Stimulated activated effector memory CD8-positive, alpha-beta T cell treated with anti-CD3 and anti-CD28 coated beads, Interleukin-12 subunit alpha, Interleukin-12 subunit beta, amount 100 ng/mL, for 72 hours (primary cell): ENCODE measurements around the gene MAP4.

Experiments
- ATAC-seq: fragments of 150-1000 bp; cut with Tn5 transposase; 2 replicates; pipeline ENCODE4 v1.10.0; 2021
- DNase-seq, 2 donors: peaks; one replicate each; pipeline ENCODE4 v3.0.0; 2021 to 2022; ENCODE audit warnings: low spot score in 2 of 2
- H3K27ac Mint-ChIP-seq: one replicate; pipeline ENCODE4 v1.8.0; 2022; ENCODE audit warnings: mild to moderate bottlenecking, mixed read lengths
- H3K36me3 Mint-ChIP-seq: one replicate; pipeline ENCODE4 v1.8.0; 2022; ENCODE audit warnings: mild to moderate bottlenecking, mixed read lengths
- H3K4me1 Mint-ChIP-seq: one replicate; pipeline ENCODE4 v1.8.0; 2022; ENCODE audit warnings: mixed read lengths
- H3K4me3 Mint-ChIP-seq: one replicate; pipeline ENCODE4 v1.8.0; 2022; ENCODE audit warnings: mild to moderate bottlenecking, mixed read lengths
- H3K9me3 Mint-ChIP-seq: one replicate; pipeline ENCODE4 v1.8.0; 2022; ENCODE audit warnings: mixed read lengths

The MAP4 gene

DNA sequence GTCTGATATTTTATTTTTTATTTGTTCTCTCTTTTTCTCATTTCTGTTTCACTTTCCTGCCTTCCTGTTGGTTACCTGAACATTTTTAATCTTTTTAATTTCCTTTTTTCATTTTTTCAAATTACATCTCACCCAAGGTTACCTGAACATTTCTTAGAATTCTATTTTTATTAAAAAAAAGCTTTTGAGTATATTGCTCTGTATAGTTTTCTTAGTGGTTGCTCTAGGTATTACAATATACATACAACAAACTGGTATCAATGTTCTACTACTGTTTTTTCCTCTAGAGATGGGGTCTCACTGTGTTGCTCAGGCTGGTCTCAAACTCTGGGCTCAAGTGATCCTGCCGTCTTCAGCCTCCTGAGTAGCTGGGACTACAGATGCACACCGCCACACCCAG, 133.9 kb downstream of the MAP4 start:
- Mint-ChIP-seq H3K4me1 (peaks cover 7% of the 10 kb centered on the region), H3K4me3 (no peak overlapping the region), H3K27ac (no peak overlapping the region), H3K9me3 (no peaks in the 10 kb centered on the region), H3K36me3 (peaks cover 46% of the 10 kb centered on the region)
- no peak for DNase-seq
- ATAC-seq: no peak

DNA sequence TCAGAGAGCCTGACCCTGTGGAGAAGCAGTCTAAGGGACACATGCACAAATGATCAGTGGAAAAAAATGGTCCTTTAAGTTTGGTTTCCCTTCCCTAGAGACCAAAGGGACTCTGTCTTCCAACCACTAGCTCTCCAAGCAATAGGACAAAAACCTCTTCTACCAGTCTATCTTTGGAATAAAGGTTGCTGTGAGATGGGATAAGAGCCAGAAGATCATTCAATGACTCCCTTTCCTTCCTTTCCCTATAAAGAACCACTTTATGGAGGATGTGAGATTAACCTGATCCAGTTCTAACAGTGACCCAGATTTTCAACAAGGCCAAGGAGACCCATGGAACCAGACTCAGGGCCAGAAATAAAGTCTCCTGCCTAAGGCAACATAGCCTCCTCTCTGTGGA, 138.5 kb downstream of the MAP4 start:
- ATAC-seq (no peak), DNase-seq (no peak)
- peaks cover 53% of the 10 kb centered on the region for H3K36me3 Mint-ChIP-seq
- peaks cover 10% of the 10 kb centered on the region for H3K4me1 Mint-ChIP-seq
- no peaks in the 10 kb centered on the region for H3K9me3 Mint-ChIP-seq
- peak overlapping the region; percentile 60 for H3K27ac Mint-ChIP-seq
- H3K4me3 Mint-ChIP-seq: no peak overlapping the region

GRCh38 chr3:47877290-47877689, 138.9 kb downstream of the MAP4 start:
- Mint-ChIP-seq H3K4me1 (peaks cover 10% of the 10 kb centered on the region), H3K4me3 (no peak overlapping the region), H3K27ac (peak overlapping the region; percentile 60), H3K36me3 (peaks cover 50% of the 10 kb centered on the region), H3K9me3 (no peaks in the 10 kb centered on the region)
- DNase-seq (no peak), ATAC-seq (no peak)

GRCh38 chr3:47874913-47875312, 141.3 kb downstream of the MAP4 start:
- ATAC-seq (no peak), DNase-seq (no peak)
- Mint-ChIP-seq H3K27ac (no peak overlapping the region), H3K9me3 (no peaks in the 10 kb centered on the region), H3K4me1 (peaks cover 10% of the 10 kb centered on the region), H3K4me3 (no peak overlapping the region), H3K36me3 (peaks cover 61% of the 10 kb centered on the region)

DNA sequence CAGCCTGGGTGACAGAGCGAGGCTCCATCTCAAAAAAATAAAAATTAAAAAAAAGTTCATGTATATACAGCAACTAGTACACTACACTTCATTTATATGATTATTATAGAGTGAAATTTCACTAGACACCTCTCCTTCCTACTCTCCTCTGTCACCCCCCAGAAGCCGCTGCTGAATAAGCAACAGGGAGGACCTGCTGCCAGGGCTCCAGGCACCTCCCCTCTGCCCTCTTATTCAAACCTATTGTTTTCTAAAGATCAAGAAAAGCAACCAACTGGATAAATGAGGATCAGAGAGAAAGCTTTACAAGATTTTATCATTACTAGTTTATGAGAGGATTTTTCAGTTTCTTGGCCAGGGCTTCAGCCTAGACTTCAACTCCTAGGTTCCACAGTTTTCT, 141.8 kb downstream of the MAP4 start:
- Mint-ChIP-seq H3K9me3 (no peaks in the 10 kb centered on the region), H3K4me3 (no peak overlapping the region), H3K27ac (no peak overlapping the region), H3K36me3 (peaks cover 66% of the 10 kb centered on the region), H3K4me1 (peaks cover 10% of the 10 kb centered on the region)
- no peak for DNase-seq
- ATAC-seq: no peak

DNA sequence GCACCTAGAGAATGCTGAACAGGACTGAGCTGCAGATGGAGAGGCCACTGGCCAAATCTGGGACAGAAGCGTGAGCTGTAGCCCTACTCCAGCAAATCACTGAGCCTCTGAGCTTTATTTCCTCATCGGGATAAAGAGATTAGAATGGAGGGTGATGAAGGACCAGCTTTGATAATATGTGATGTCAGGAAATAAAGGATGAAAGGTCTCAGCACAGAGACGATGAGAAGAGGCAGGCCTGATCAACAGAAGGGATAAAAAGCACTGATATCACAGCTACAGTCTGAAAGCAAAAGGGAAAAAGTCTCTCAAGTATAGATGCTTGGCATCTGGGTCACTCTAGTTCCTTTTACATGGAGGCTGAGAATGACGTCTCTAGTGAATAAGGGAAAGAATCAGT, 143.3 kb downstream of the MAP4 start:
- Mint-ChIP-seq H3K9me3 (no peaks in the 10 kb centered on the region), H3K4me3 (no peak overlapping the region), H3K27ac (peak overlapping the region; percentile 6), H3K4me1 (peaks cover 9% of the 10 kb centered on the region), H3K36me3 (peaks cover 76% of the 10 kb centered on the region)
- DNase-seq (no peak), ATAC-seq (no peak)

DNA sequence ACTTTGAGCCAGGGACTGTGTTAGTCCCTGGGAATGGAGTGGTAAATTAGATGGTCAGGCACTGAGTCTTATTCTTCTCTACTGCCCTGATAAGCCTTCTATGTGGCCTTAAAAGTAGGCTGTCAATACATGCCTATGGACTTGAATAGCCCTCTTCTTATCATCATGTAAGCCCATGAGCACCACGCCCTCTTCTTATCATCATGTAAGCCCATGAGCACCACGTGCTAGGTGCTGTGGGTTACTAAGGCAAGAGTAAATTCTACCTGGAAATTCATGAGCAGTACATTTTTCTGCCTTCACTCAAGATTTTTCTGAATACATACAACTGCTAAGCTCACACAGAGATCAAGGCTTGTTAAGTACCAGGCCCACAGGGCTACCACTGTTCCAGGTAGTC, 144.8 kb downstream of the MAP4 start:
- H3K27ac Mint-ChIP-seq: no peak overlapping the region
- H3K36me3 Mint-ChIP-seq: peaks cover 68% of the 10 kb centered on the region
- H3K4me1 Mint-ChIP-seq: no peaks in the 10 kb centered on the region
- ATAC-seq (no peak), DNase-seq (no peak)
- no peak overlapping the region for H3K4me3 Mint-ChIP-seq
- no peaks in the 10 kb centered on the region for H3K9me3 Mint-ChIP-seq

GRCh38 chr3:47870702-47871260, 145.4 kb downstream of the MAP4 start:
- Mint-ChIP-seq H3K4me3 (no peak overlapping the region), H3K36me3 (peaks cover 68% of the 10 kb centered on the region), H3K27ac (peak overlapping the region; percentile 52), H3K9me3 (no peaks in the 10 kb centered on the region), H3K4me1 (no peaks in the 10 kb centered on the region)
- ATAC-seq (no peak), DNase-seq (no peak)

DNA sequence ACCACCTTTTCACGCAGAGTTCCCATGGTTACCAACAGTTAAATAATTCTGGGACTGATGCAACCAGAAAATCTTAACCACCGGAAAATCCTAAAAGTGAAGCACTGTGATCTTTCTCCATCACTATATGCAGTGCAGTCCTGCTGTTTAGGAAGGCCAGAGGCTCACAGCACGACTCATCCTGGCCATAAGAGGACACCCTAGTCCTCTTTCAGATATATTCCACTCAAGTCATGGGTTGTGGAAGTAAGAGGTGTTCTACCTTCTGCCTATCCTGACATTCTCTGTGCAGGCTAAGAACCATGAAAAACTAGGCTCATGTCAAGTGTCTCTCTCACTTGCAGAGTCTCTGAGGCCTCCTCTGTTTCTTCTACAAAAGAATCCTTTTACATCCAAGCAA, 146.1 kb downstream of the MAP4 start:
- Mint-ChIP-seq H3K27ac (peak overlapping the region; percentile 52), H3K36me3 (peaks cover 68% of the 10 kb centered on the region), H3K9me3 (no peaks in the 10 kb centered on the region), H3K4me3 (no peak overlapping the region), H3K4me1 (no peaks in the 10 kb centered on the region)
- DNase-seq (no peak), ATAC-seq (no peak)

- no peak overlapping the region for H3K4me3 Mint-ChIP-seq
- peaks cover 62% of the 10 kb centered on the region for H3K36me3 Mint-ChIP-seq
- H3K27ac Mint-ChIP-seq: peak overlapping the region; percentile 12
- ATAC-seq (no peak), DNase-seq (no peak)
- H3K9me3 Mint-ChIP-seq: no peaks in the 10 kb centered on the region
- H3K4me1 Mint-ChIP-seq: no peaks in the 10 kb centered on the region
These were observed 147.9 kb downstream of the MAP4 start for GRCh38 chr3:47868306-47868705.

GRCh38 chr3:47867451-47868044, 148.7 kb downstream of the MAP4 start:
- Mint-ChIP-seq H3K9me3 (no peaks in the 10 kb centered on the region), H3K36me3 (peaks cover 63% of the 10 kb centered on the region), H3K27ac (peak overlapping the region; percentile 63), H3K4me3 (no peak overlapping the region), H3K4me1 (no peaks in the 10 kb centered on the region)
- ATAC-seq: no peak
- DNase-seq: no peak

DNA sequence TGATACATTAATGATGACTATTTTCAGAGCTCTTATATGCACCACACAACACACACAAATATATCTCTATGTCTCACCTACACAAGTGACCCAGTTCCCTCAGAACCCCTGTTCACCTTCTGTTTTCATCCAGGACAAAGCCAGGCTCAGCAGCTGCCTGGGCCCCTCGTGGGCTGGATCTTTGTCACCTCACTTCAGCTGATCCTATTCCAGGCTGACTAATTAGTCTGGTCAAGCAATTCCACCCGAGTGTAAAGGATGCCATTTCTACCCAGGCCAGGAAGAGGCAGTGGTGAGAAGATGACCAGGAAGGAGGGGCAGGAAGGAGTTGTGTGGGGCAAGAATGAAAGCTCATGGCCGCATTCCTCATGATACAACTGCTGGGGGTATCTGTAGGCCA, 151.0 kb downstream of the MAP4 start:
- Mint-ChIP-seq H3K9me3 (no peaks in the 10 kb centered on the region), H3K4me1 (no peaks in the 10 kb centered on the region), H3K4me3 (no peak overlapping the region), H3K27ac (no peak overlapping the region), H3K36me3 (peaks cover 71% of the 10 kb centered on the region)
- DNase-seq: no peak
- ATAC-seq: no peak

- peak overlapping the region; percentile 45 for H3K27ac Mint-ChIP-seq
- no peak overlapping the region for H3K4me3 Mint-ChIP-seq
- no peak for DNase-seq
- H3K9me3 Mint-ChIP-seq: no peaks in the 10 kb centered on the region
- H3K36me3 Mint-ChIP-seq: peaks cover 55% of the 10 kb centered on the region
- H3K4me1 Mint-ChIP-seq: no peaks in the 10 kb centered on the region
- ATAC-seq: no peak
These were observed 152.7 kb downstream of the MAP4 start for GRCh38 chr3:47863391-47864128.

- H3K4me3 Mint-ChIP-seq: no peak overlapping the region
- peak overlapping the region; percentile 33 for H3K27ac Mint-ChIP-seq
- H3K9me3 Mint-ChIP-seq: no peaks in the 10 kb centered on the region
- H3K36me3 Mint-ChIP-seq: peaks cover 61% of the 10 kb centered on the region
- H3K4me1 Mint-ChIP-seq: no peaks in the 10 kb centered on the region
- DNase-seq (no peak), ATAC-seq (no peak)
These were observed 156.1 kb downstream of the MAP4 start for GRCh38 chr3:47859956-47860605.

DNA sequence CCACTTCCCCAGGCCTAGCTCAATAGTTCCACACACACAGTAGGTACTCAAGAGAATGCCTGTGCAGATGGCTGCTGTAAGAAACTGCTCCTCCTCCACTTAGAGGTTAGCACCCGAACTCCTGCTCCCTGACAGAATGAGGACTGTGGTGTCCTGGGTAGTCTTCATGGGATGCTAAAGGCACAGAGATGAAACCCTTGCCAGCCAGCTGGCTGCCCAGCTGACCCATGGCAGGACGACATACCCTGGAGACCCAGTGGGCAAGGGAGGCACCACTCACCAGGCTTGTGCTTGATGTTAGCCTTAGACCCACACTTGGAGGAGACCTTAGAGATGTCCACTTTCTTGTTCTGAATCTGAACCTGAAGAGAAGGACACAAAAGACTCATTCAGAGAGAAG, 159.1 kb downstream of the MAP4 start:
- Mint-ChIP-seq H3K4me3 (no peak overlapping the region), H3K9me3 (no peaks in the 10 kb centered on the region), H3K4me1 (no peaks in the 10 kb centered on the region), H3K27ac (no peak overlapping the region), H3K36me3 (peaks cover 59% of the 10 kb centered on the region)
- ATAC-seq: no peak
- no peak for DNase-seq

DNA sequence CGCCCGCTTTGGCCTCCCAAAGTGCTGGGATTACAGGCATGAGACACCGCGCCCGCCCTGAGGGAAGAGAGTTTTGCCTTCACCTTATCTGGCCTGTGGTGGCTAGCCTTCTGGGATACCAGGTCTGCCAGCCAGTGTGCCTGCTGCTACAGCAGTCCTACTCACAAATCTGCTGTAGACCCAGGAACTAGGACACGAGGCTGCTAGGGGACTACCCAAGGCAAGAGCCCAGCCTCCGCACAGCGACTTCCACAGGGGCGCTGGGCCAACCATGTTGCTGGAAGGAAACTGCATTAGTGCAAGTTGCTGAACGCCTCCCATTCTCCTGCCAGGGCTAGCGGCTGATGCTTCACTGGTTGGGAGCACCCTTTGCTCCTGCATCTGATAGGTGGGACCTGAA, 159.5 kb downstream of the MAP4 start:
- no peaks in the 10 kb centered on the region for H3K9me3 Mint-ChIP-seq
- peaks cover 59% of the 10 kb centered on the region for H3K36me3 Mint-ChIP-seq

More for the DNA sequence above, 159.5 kb downstream of the MAP4 start:
- DNase-seq (no peak), ATAC-seq (no peak)
- Mint-ChIP-seq H3K4me3 (no peak overlapping the region), H3K4me1 (no peaks in the 10 kb centered on the region), H3K27ac (no peak overlapping the region)
